Measurements from ENCODE around the gene AMY2A. TPM values are rescaled to one million over a fixed set of nuclear protein-coding genes. Genes with fewer than 3 reads are reported as not detected.
"Not testable (repeated sequence)": the region's sequence is repeated elsewhere in the genome, so short reads cannot be mapped to it uniquely, and the experiment has no call there.

Gene AMY2A
- total RNA-seq (2021; fragmentation: NEBNext Ultra II Directional; extraction: Animal tissue kit (Norgen Biotek cat#: 25700)), result not detected in 2 replicates
- not detected in 2 replicates for polyA plus RNA-seq (2011; rRNA removed)
- not detected for polyA plus RNA-seq (2011; cell fraction: cytosol; rRNA removed)
- not detected for polyA plus RNA-seq (2011; cell fraction: nucleus; rRNA removed)
- polyA plus RNA-seq (2012, experiment 1 of 2), result not detected in 4 replicates
- polyA plus RNA-seq (2012, experiment 2 of 2), result not detected
- polyA plus RNA-seq (2013, experiment 1 of 2), result not detected
- polyA plus RNA-seq (2013, experiment 2 of 2), result not detected
- polyA minus RNA-seq (2011; rRNA and poly(A)+ RNA removed), result not detected in 2 replicates
- polyA minus RNA-seq (2011; cell fraction: cytosol; rRNA and poly(A)+ RNA removed), result not detected
- polyA minus RNA-seq (2011; cell fraction: nucleus; rRNA and poly(A)+ RNA removed), result not detected
- long read RNA-seq, experiment 1, result 0 reads
- long read RNA-seq, experiment 2, result 0 reads

- H3K23ac ChIP-seq (ENCODE audit: insufficient read length); H2BK20ac ChIP-seq (ENCODE audit: low read length); FAIRE-seq; H3K4me3 ChIP-seq (ENCODE audit: extremely low read depth in 1 of 4, insufficient read depth in 2 of 4, low read depth in 3 of 4, low read length in 4 of 4); H2BK120ac ChIP-seq (replicated peaks; ENCODE audit: low read depth, low read length); CTCF ChIA-PET (ENCODE audit: partially characterized antibody); H2AK5ac ChIP-seq (ENCODE audit: low read depth, low read length); H3K56ac ChIP-seq (replicated peaks; ENCODE audit: insufficient read length, low read depth, low read length); H3K9me3 ChIP-seq (ENCODE audit: insufficient read depth in 2 of 2, low read depth in 1 of 2, low read length in 1 of 2); H4K5ac ChIP-seq (ENCODE audit: insufficient read length, low read depth, low read length); H2BK15ac ChIP-seq (ENCODE audit: low read length); H3K4ac ChIP-seq (replicated peaks; ENCODE audit: insufficient read length, low read depth, low read length); H3K18ac ChIP-seq (ENCODE audit: extremely low read depth, low read length); DNase-seq (ENCODE audit: low read depth in 1 of 2, low spot score in 2 of 2); H2BK5ac ChIP-seq (ENCODE audit: low read depth, low read length); H4K91ac ChIP-seq (replicated peaks; ENCODE audit: insufficient read length, low read length); H2AFZ ChIP-seq (ENCODE audit: low read length); H3K14ac ChIP-seq (ENCODE audit: insufficient read length); H2BK12ac ChIP-seq (ENCODE audit: low read depth, low read length); H4K20me1 ChIP-seq (replicated peaks in 1 of 2; ENCODE audit: control insufficient read depth in 1 of 2, insufficient read depth in 2 of 2, low read length in 2 of 2); H3K4me1 ChIP-seq (replicated peaks in 1 of 4; ENCODE audit: control insufficient read depth in 3 of 4, insufficient read depth in 4 of 4, low read length in 3 of 4); H3K4me2 ChIP-seq (ENCODE audit: insufficient read depth in 1 of 2, low read depth in 2 of 2, low read length in 2 of 2); H3K23me2 ChIP-seq (ENCODE audit: low read depth, low read length); POLR2A ChIA-PET (ENCODE audit: partially characterized antibody); H3K36me3 ChIP-seq (ENCODE audit: control insufficient read depth in 2 of 4, insufficient read depth in 4 of 4, low read length in 3 of 4); H4K8ac ChIP-seq (ENCODE audit: extremely low read depth, insufficient read depth, low read length); H3K9ac ChIP-seq (replicated peaks in 1 of 4; ENCODE audit: extremely low read depth in 1 of 4, low read depth in 3 of 4, low read length in 3 of 4); H3K79me1 ChIP-seq (ENCODE audit: low read depth, low read length); H3K27me3 ChIP-seq (replicated peaks in 1 of 4; ENCODE audit: control insufficient read depth in 3 of 4, extremely low read depth in 1 of 4, insufficient read depth in 3 of 4, low read length in 3 of 4); H3K79me2 ChIP-seq (ENCODE audit: control insufficient read depth in 1 of 2, insufficient read depth in 2 of 2, low read length in 2 of 2); H3K27ac ChIP-seq (ENCODE audit: low read depth, low read length): not testable (repeated sequence)
- 96% methylated on average over 3 of the region's 3 CpGs; no CpG with 5 or more reads in 1 of the 2 experiments for WGBS, 2 experiments (ENCODE audit: extremely low coverage in 1 of 2, insufficient coverage in 1 of 2, insufficient read length in 1 of 2, insufficient replicate concordance in 2 of 2, low coverage in 1 of 2, low lambda C conversion rate in 2 of 2, missing lambda C conversion rate in 1 of 2)
Observed at GRCh38 chr1:103616994-103617477, at the start of gene AMY2A. TSS of gene AMY2A (plus strand) at chr1:103617427. CDS start at chr1:103617441, 14 bp downstream.

All from H1 (cell line).